GOT3 (cell line): Measurements from ENCODE around the gene PTPRJ.

Experiments used
- DNase-seq: peaks from one replicate; lab custom pipeline; 2025; ENCODE audit warnings: mixed read lengths; lab: John Stamatoyannopoulos, UW

The PTPRJ gene

GRCh38 chr11:48040830-48041444 is 60.6 kb downstream of the PTPRJ start:
- no peak for DNase-seq

GRCh38 chr11:48041877-48042695 is 61.7 kb downstream of the PTPRJ start:
- DNase-seq = no peak

- DNase-seq = no peak
Observed at GRCh38 chr11:48043111-48043990, 63.0 kb downstream of the PTPRJ start.

- DNase-seq = no peak
Observed at GRCh38 chr11:48043991-48044512, 63.7 kb downstream of the PTPRJ start.

- no peak for DNase-seq
Observed at GRCh38 chr11:48044577-48044976, 64.2 kb downstream of the PTPRJ start.

- DNase-seq = no peak
Observed at GRCh38 chr11:48045536-48045935, 65.2 kb downstream of the PTPRJ start.

- DNase-seq = no peak
Observed at GRCh38 chr11:48047616-48048015, 67.3 kb downstream of the PTPRJ start.

GRCh38 chr11:48049036-48049435 is 68.7 kb downstream of the PTPRJ start:
- no peak for DNase-seq

- DNase-seq = no peak
Observed at GRCh38 chr11:48050304-48050703, 69.9 kb downstream of the PTPRJ start.

GRCh38 chr11:48051217-48051830 is 71.0 kb downstream of the PTPRJ start:
- DNase-seq = no peak

GRCh38 chr11:48052183-48053044 is 72.1 kb downstream of the PTPRJ start:
- no peak for DNase-seq

- DNase-seq = no peak
Observed at GRCh38 chr11:48054994-48055291, 74.6 kb downstream of the PTPRJ start.

- DNase-seq = no peak
Observed at GRCh38 chr11:48055292-48056132, 75.2 kb downstream of the PTPRJ start.

- DNase-seq = no peak
Observed at GRCh38 chr11:48056325-48057183, 76.2 kb downstream of the PTPRJ start.

GRCh38 chr11:48058064-48058463 is 77.7 kb downstream of the PTPRJ start:
- no peak for DNase-seq

- no peak for DNase-seq
Observed at GRCh38 chr11:48058788-48059187, 78.4 kb downstream of the PTPRJ start.

GRCh38 chr11:48062649-48063048 is 82.3 kb downstream of the PTPRJ start:
- DNase-seq = no peak

GRCh38 chr11:48063424-48063978 is 83.1 kb downstream of the PTPRJ start:
- DNase-seq = no peak

GRCh38 chr11:48064306-48064705 is 83.9 kb downstream of the PTPRJ start:
- no peak for DNase-seq
